HG02973 (cell line): Measurements from ENCODE around the gene KRT33A.

Experiments
- ATAC-seq: cut with Tn5 transposase; IDR thresholded peaks from one replicate; pipeline ENCODE4 v1.9.1; 2021; ENCODE audit warnings: moderate library complexity; ENCODE audit not compliant: unreplicated experiment

KRT33A gene

GRCh38 chr17:41331606-41332005, 19.0 kb downstream of the KRT33A start:
- no peak for ATAC-seq

DNA sequence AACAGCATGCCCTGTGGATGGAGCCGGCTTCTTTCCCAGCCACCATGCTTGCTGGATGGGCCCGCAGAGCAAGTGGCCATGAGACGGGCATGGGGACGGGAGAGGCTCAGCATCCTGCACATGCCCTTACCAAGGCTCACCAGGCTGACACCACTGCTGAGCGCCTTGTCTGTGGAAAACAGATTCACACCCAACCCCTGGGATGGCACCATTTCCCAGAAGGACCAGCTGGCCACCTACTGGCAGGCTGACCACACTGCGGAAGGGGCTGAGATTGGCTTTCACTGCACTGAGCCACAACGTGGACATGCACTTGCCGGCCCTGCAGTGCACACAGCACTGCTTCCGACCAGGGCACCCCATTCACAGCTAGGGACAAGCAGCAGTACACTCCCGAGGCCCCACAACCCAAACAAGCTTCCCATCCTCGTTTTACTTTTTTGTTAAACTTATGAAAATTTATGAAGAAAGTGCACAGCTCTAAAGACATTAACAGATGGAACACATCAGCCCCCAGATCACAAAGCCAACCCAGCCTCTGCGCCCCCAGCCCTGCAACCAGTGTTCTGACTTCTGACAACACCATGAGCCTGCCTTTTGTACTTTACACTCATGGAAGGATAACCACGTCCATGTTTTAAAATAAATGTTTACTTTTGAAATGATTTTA, 21.2 kb downstream of the KRT33A start:
- ATAC-seq, result no peak

DNA sequence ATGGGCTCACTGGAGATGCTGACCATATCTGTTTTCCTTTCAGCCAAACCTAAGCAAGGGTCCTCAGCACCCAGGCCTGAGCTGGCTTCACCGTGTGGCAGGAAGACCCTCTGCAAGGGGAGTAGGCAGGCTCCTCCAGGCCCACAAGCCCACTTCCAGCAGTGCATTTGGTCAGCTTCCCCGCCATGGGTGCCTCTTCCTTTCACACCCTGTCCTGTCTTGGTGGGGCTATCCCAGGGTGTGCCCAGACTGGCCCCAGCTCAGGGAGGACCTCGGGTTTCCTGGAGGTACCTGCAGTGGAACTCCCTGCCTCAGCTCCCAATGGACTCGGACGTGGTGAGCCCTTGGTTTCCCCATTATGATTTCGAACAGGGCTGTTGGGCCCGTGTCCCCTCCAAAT, 22.4 kb downstream of the KRT33A start:
- ATAC-seq, result no peak

- ATAC-seq, result no peak
Measured at GRCh38 chr17:41327411-41328120, 23.1 kb downstream of the KRT33A start.

GRCh38 chr17:41326173-41327145, 24.2 kb downstream of the KRT33A start:
- ATAC-seq, result no peak

DNA sequence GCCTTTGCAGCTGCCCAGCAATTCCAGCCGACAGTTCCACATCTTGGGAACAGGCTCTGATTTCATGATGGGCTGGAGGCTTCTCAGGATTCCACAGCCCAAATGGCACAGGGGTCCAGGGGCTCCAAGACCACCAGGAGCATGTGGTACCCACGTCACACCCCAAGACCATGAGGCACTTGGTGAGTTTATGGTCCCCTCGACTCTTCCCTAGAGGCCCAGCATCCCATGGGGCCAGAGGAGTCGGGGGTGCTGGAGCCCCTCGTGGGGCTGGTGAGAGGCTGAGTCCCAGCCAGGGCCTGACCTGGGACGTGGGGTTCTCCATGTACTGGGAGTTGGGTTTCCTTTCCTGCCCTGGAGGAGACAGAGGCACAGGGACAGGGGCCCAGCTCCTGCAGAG, 25.0 kb downstream of the KRT33A start:
- ATAC-seq, result no peak

GRCh38 chr17:41325126-41325525, 25.5 kb downstream of the KRT33A start:
- no peak for ATAC-seq

DNA sequence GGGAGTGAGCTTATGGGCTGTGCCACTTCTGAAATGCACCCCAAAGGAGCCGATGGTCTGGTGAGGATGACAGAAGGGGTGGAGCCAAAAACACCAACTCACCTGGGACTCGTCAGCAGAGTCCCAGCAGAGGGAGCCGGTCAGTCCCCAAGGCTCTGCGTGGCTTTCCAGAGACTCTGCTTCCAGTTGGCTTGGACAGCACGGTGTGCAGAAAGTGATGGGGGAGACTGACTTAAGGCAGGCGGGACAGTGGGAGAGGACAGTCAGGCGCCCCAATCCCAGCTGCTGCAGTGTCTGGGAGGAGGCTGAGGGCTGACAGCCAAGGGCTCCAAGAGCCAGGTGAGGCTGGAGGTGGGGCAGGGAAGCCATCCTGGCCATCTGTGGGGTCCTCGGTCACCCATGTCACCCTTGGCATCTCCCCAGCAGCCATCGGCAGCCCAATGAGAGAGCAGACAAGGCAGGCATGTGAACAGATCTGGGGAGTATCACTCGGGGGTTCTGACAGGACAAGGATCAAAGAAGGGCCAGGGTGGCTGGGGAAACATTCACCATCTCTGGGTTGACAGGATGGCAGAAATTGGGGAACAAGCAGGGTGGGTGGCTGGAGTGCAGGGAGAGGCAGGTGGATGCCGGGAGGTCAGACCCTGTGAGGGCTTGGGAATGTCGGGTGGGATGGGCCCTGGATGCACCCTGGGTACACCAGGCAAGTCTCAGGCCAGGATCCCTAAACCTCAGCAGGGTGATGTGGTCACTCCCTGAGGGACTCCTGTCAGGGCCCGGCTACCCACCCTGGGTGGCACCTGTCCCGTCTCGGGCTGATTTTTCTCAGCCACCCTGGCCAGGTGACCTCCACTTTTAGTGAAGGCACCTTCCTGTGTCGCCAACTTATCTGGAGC, 26.2 kb downstream of the KRT33A start:
- no peak for ATAC-seq

DNA sequence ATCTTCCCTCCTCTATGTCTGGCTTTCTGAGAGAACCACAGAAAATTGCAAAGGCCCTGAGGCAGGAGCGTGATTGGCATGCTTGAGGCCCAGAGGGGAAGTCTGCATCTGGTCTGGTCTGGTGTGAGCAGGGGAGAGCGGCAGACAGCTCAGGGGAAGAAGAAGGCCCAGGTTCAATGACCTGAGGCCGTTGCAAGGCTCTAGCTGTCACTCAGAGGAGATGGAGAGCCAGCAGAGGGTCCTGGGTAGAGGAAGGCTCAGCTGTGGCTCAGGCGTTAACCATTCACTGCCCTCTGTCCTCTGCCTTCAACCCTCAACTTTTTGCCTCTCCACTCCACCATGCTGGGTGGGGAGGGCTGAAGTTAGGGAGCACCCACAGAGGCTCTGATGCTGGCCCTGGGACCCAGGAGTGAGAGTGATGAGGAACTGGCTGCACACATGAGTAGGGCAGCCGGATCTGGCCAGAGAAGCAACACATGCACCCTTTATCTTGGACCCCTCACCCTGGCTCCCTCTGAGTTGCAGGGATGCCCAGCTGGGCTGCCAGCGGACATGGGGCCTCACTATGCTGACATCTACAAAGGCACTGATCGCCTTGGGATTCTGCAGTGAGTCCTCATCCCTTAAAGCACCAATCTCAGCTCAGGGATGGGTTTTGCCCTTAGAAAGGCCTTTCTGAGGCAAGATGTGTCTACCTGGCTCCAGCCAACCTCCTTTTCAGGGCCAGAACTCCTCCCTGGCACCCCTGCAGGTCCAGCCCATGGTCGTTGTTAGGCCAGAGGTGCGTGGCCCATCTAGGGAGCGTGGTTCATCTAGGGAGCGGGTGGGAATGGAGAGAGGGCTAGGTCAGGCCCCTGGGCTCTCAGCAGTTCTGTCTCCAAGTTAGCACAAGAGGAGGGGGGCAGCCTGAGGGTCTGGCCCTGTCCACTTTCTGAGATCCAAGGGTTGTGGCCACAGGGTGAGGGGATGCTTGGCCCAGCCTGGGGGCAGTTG, 27.4 kb downstream of the KRT33A start:
- ATAC-seq, result no peak

- ATAC-seq, result no peak
Measured at GRCh38 chr17:41322094-41322902, 28.3 kb downstream of the KRT33A start.

- no peak for ATAC-seq
Measured at GRCh38 chr17:41318231-41318630, 32.4 kb downstream of the KRT33A start.

DNA sequence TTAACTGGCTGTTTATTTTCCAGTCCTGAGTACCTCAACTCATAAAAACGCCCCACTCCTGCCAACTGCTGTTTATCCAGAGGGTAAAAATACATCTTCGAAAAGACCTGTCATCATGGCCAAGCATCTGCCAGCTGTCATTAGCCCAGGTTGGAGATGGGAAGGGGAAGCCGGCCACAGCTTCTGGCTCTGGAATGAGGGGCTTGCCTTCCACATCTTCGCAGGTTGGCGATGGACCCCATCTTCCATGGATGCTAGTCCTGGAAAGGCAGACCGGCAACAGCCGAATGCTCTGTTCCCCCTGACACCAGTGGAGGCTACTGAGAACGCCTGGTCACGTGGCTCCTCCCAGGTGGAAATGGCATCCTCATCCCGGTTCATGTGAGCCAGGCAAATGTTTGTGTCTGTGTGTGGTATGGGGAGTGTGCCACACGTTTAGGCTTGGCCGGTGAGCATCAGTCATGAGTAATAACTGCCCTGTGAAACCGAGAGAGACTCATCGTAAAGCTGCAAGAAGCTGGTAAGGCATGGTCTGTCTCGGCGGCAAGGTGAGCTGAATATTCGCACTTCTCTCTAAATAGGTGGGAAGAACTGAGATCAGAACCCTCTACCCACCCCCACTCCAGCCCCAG, 34.7 kb downstream of the KRT33A start:
- ATAC-seq, result no peak

DNA sequence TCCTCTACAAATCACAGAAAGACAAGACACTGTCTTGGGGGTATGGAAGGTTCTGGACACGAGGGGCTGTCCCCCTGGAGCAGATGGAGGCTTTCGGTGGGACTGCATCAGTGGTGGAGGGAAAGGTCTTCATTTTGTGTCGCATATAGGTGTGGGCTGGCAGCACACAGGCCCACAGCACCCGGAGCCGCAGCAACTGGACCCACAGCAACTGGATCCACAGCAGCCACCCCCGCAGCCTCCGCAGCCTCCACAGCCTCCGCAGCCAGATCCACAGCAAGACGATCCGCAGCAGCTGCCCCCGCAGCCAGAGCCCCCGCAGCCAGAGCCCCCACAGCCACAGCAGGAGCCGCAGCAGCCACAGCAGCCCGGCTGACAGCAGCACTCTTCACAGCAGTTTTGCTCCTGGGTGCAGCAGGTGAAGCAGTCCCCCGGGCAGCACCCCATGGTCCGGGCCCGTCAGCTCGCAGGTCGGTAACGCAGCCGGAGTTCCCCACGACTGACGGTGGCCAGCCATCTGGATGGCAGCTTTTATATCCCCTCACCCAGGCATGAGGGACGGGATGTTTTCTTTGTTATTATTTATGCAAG, 35.3 kb downstream of the KRT33A start, which contains the start of gene KRTAP17-1:
Gene KRTAP17-1 (minus strand): TSS at position 507 of the 591 bp plus-strand sequence. CDS start 60 bp downstream, at position 447.
- ATAC-seq, result no peak

DNA sequence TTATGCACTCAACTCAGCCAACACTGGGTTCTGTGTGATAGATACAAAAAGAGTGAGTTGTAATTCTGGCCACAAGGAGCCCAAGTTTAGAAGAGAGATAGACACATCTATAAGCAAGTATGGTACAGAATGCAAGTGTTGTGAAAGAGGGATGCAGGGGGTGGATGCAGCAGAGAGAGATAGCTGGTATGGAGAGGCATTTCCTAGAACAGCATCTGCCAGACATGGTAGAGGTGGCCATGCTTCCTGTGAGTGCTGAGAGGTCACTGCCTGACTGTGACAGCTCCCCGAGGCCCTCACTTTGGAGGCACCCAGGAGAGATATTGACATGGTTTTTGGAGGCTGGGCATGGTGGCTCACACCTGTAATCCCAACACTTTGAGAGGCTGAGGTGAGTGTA, 39.5 kb downstream of the KRT33A start:
- ATAC-seq, result no peak

- ATAC-seq, result no peak
Measured at GRCh38 chr17:41308918-41309359, 41.7 kb downstream of the KRT33A start, which contains the start of gene KRTAP16-1. TSS of gene KRTAP16-1 (minus strand) at chr17:41309309. CDS start at chr17:41309253, 56 bp downstream.

GRCh38 chr17:41308251-41308917, 42.2 kb downstream of the KRT33A start:
- no peak for ATAC-seq

GRCh38 chr17:41307647-41308046, 43.0 kb downstream of the KRT33A start:
- ATAC-seq, result no peak
